Keratinocyte (primary cell): ENCODE measurements around the gene DENND1A. TPM values are rescaled to one million over a fixed set of nuclear protein-coding genes. Genes with fewer than 3 reads are reported as not detected.

Source experiments
- DNase-seq: peaks from one replicate; pipeline ENCODE4 v3.0.0-alpha.2; 2011; ENCODE audit warnings: low read depth, missing footprints, low spot score
- FAIRE-seq: peaks from 2 replicates; lab custom pipeline; 2011; peaks lifted over from hg19 to GRCh38; lab: Jason Lieb, UNC
- H2AFZ ChIP-seq: 2 replicates; pipeline ENCODE4 v1.6.0; 2012; ENCODE audit warnings: low read length, control low read depth, inconsistent platforms; ENCODE audit not compliant: control insufficient read depth
- H3K27ac ChIP-seq: 2 replicates; pipeline ENCODE4 v1.5.1; 2011; ENCODE audit warnings: low read length; ENCODE audit not compliant: control insufficient read depth, insufficient read depth
- H3K27me3 ChIP-seq: 3 replicates; pipeline ENCODE4 v1.6.0; 2011; ENCODE audit warnings: low read length; ENCODE audit not compliant: control insufficient read depth, insufficient read depth; ENCODE audit errors: extremely low read depth
- H3K36me3 ChIP-seq, 2 experiments: 2 replicates in 1 of 2; 3 replicates in 1 of 2; pipeline ENCODE4 v1.5.1; 2011; ENCODE audit warnings: low read length in 2 of 2, mild to moderate bottlenecking in 1 of 2; ENCODE audit not compliant: control insufficient read depth in 2 of 2, insufficient read depth in 2 of 2; ENCODE audit errors: extremely low read depth in 1 of 2
- H3K4me1 ChIP-seq: 3 replicates; pipeline ENCODE4 v1.5.1; 2011; ENCODE audit warnings: low read length; ENCODE audit not compliant: control insufficient read depth, insufficient read depth; ENCODE audit errors: extremely low read depth
- H3K4me2 ChIP-seq: 3 replicates; pipeline ENCODE4 v1.6.0; 2011; ENCODE audit warnings: low read depth, low read length; ENCODE audit not compliant: control insufficient read depth, insufficient read depth; ENCODE audit errors: extremely low read depth
- H3K4me3 ChIP-seq, 3 experiments: fragments of 200-600 bp in 1 of 3; sonication (generic) in 1 of 3; 2 replicates in 2 of 3; 3 replicates in 1 of 3; pipeline ENCODE4 v1.5.1; 2011 to 2016; ENCODE audit warnings: low read length in 3 of 3, mild to moderate bottlenecking in 3 of 3, control low read depth in 2 of 3, inconsistent platforms in 1 of 3, low read depth in 1 of 3, mixed read lengths in 1 of 3, mixed run types in 1 of 3, moderate library complexity in 1 of 3; ENCODE audit not compliant: control insufficient read depth in 2 of 3, insufficient read depth in 2 of 3; ENCODE audit errors: extremely low read depth in 1 of 3
- H3K79me2 ChIP-seq: 2 replicates; pipeline ENCODE4 v1.6.0; 2012; ENCODE audit warnings: low read length; ENCODE audit not compliant: control insufficient read depth, insufficient read depth
- H3K9ac ChIP-seq: 3 replicates; pipeline ENCODE4 v1.6.0; 2011; ENCODE audit warnings: low read length; ENCODE audit not compliant: control insufficient read depth, insufficient read depth; ENCODE audit errors: extremely low read depth
- H3K9me1 ChIP-seq: 3 replicates; pipeline ENCODE4 v1.6.0; 2011; ENCODE audit warnings: low read length; ENCODE audit not compliant: control insufficient read depth, insufficient read depth; ENCODE audit errors: extremely low read depth
- H3K9me3 ChIP-seq: 2 replicates; pipeline ENCODE4 v1.5.1; 2012; ENCODE audit warnings: low read depth, low read length; ENCODE audit not compliant: control insufficient read depth
- H4K20me1 ChIP-seq: 3 replicates; pipeline ENCODE4 v1.6.0; 2011; ENCODE audit warnings: low read length; ENCODE audit not compliant: control insufficient read depth, insufficient read depth; ENCODE audit errors: extremely low read depth
- CTCF ChIP-seq, 3 experiments: IDR thresholded peaks in 1 of 3; conservative IDR thresholded peaks in 1 of 3; optimal IDR thresholded peaks in 1 of 3; 2 replicates in 2 of 3; 3 replicates in 1 of 3; pipeline versions ENCODE3 to v1.5.1; 2011; ENCODE audit warnings: low read length in 3 of 3, mild to moderate bottlenecking in 3 of 3, moderate library complexity in 2 of 3, control low read depth in 1 of 3, inconsistent platforms in 1 of 3; ENCODE audit not compliant: insufficient read depth in 2 of 3; ENCODE audit errors: extremely low read depth in 1 of 3
- EZH2 ChIP-seq: IDR thresholded peaks from one replicate; pipeline ENCODE4 v1.6.1; 2012; ENCODE audit warnings: inconsistent platforms, mild to moderate bottlenecking, low read length, moderate library complexity
- dilution Hi-C: fragments of 300-500 bp; cut with MboI; formaldehyde crosslinking; loops from one replicate; pipeline ENCODE4 v1.7.0; 2020; ENCODE audit warnings: low sequenced_read_pairs; ENCODE audit not compliant: extremely low pct_ligation_motif_present
- polyA plus RNA-seq, 5 experiments: library from polyadenylated mRNA; depleted of rRNA in 3 of 5; stranded (reverse) in 3 of 5; stranded (forward) in 1 of 5; unstranded in 1 of 5; fragments of >200 nt; gene quantifications; 1 replicate in 1 of 5; 2 replicates in 3 of 5; 3 replicates in 1 of 5; pipeline versions ENCODE4 v1.2.1 to v1.2.3, GENCODE V29; 2011 to 2012; ENCODE audit warnings: missing spikeins in 2 of 5, low read depth in 1 of 5, low replicate concordance in 1 of 5

Gene DENND1A
- polyA plus RNA-seq, 1 donor (not counting 4 experiments of a cell fraction or from before 2014, with no cell fraction given) = 13.0 TPM

- Histone ChIP-seq H3K9ac (no peak overlapping the region), H3K9me3 (no peaks in the 10 kb centered on the region), H3K4me2 (no peak overlapping the region), H3K4me1 (no peaks in the 10 kb centered on the region), H3K79me2 (no peaks in the 10 kb centered on the region), H2AFZ (no peak overlapping the region), H3K9me1 (no peaks in the 10 kb centered on the region), H4K20me1 (no peaks in the 10 kb centered on the region), H3K27ac (no peak overlapping the region), H3K4me3 (no peak overlapping the region), H3K36me3 (peaks cover 0 to 1% of the 10 kb centered on the region in 2 experiments), H3K27me3 (no peaks in the 10 kb centered on the region)
- no peak for FAIRE-seq
- dilution Hi-C loops = no loop called here
- TF ChIP-seq EZH2 (no peak), CTCF (optimal IDR thresholded peaks at IDR 0.05 in 1 of 3, IDR thresholded peaks at IDR 0.05 in 1 of 3, conservative IDR thresholded peaks at IDR 0.05 in 1 of 3; ENCODE audit: extremely low read depth in 1 of 3, insufficient read depth in 2 of 3, low read length in 3 of 3) (no peak)
- no peak for DNase-seq
Observed at GRCh38 chr9:123617286-123617685, 312.6 kb downstream of the DENND1A start.

- no peak overlapping the region for H3K27ac ChIP-seq
- FAIRE-seq (no peak), DNase-seq (no peak)
- TF ChIP-seq CTCF (optimal IDR thresholded peaks at IDR 0.05 in 1 of 3, IDR thresholded peaks at IDR 0.05 in 1 of 3, conservative IDR thresholded peaks at IDR 0.05 in 1 of 3; ENCODE audit: extremely low read depth in 1 of 3, insufficient read depth in 2 of 3, low read length in 3 of 3) (no peak), EZH2 (no peak)
- H3K79me2 ChIP-seq = no peaks in the 10 kb centered on the region
- no peak overlapping the region for H3K4me3 ChIP-seq
- H3K36me3 ChIP-seq = peaks cover 0 to 1% of the 10 kb centered on the region in 2 experiments
- no peaks in the 10 kb centered on the region for H3K9me1 ChIP-seq
- H2AFZ ChIP-seq = no peak overlapping the region
- no peaks in the 10 kb centered on the region for H3K4me1 ChIP-seq
- H3K9ac ChIP-seq = no peak overlapping the region
- dilution Hi-C loops = no loop called here
- no peak overlapping the region for H3K4me2 ChIP-seq
- no peaks in the 10 kb centered on the region for H3K27me3 ChIP-seq
- H3K9me3 ChIP-seq = no peaks in the 10 kb centered on the region
- no peaks in the 10 kb centered on the region for H4K20me1 ChIP-seq
Observed at GRCh38 chr9:123616707-123617106, 313.2 kb downstream of the DENND1A start.
